Measurements from ENCODE around the gene WDFY4.

GRCh38 chr10:48735836-48736390 is 51.2 kb downstream of the WDFY4 start:
- no peak for TF ChIP-seq EP300 (IDR thresholded peaks at IDR 0.05)
- TF ChIP-seq CTCF (IDR thresholded peaks at IDR 0.05): no peak
